Measurements from ENCODE around the gene REC8. TPM values are rescaled to one million over a fixed set of nuclear protein-coding genes. Genes with fewer than 3 reads are reported as not detected.

Gene REC8
- total and polyA plus RNA-seq, 2 of the 13 experiments (the other 11 are each of a cell fraction or from before 2014, with no cell fraction given) = 3.4 to 14.7 TPM

DNA sequence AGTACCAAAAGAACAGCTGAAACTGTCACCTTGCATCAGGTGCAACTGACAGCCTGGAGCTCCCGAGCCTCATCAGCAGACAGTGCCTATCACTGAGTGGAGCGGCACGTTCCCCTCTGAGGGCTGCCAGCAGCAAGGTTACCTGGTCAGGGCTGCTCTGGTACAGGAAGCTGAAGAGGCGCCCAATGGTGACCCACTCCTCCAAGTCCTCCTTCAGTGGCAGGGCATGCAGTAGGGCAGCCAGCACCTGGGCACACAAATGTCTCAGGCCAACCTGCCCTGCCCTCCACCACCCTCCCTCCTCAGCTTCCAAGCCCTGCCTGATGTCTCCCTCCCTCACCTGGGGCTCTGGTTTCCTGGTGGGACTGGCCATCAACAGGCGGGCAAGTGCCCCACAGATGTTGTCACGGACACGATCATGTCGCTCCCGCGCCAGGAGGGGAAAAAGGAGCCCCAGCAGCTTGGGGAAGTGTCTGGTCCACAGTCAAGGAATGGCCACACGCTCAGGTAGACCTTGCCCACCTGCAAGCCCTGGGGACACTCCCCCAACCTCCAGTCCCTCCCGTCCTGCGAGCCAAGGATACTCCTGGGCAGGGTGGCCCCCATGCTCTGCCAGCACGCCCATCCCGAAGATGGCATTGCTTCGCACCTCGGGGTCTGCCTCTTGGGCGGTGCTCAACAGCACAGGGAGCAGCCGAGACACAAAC is 9.6 kb downstream of the REC8 start (continued):
- TF ChIP-seq CEBPZ (IDR thresholded peaks at IDR 0.05; ENCODE audit: low read length) (no peak), RBFOX2 (IDR thresholded peaks at IDR 0.05; ENCODE audit: low read depth, low read length) (peak; percentile 59), ZNF367 (CRISPR knock-in tag; IDR thresholded peaks at IDR 0.05; ENCODE audit: borderline replicate concordance) (no peak), ZNF614 (CRISPR knock-in tag; IDR thresholded peaks at IDR 0.05; ENCODE audit: borderline replicate concordance) (no peak), ZNF276 (CRISPR knock-in tag; IDR thresholded peaks at IDR 0.05; ENCODE audit: low read depth) (0 out of 2 replicates have a peak, but pooled peaks have one; percentile 30), POLR2A (IDR thresholded peaks at IDR 0.05; ENCODE audit: insufficient read depth in 1 of 2, low read depth in 2 of 2, low read length in 2 of 2) (0 out of 4 replicates have a peak, but pooled peaks of 1 of the 2 experiments have one; percentile 25), TCF12 (IDR thresholded peaks at IDR 0.05) (no peak), TCF12 (CRISPR knock-in tag; IDR thresholded peaks at IDR 0.05) (no peak), TCF7 (IDR thresholded peaks at IDR 0.05; ENCODE audit: low read depth) (no peak), ZNF430 (CRISPR knock-in tag; IDR thresholded peaks at IDR 0.05) (no peak), ZNF451 (CRISPR knock-in tag; IDR thresholded peaks at IDR 0.05) (no peak), ZNF337 (CRISPR knock-in tag; IDR thresholded peaks at IDR 0.05; ENCODE audit: borderline replicate concordance, low read depth) (no peak), ZNF782 (CRISPR knock-in tag; IDR thresholded peaks at IDR 0.05; ENCODE audit: borderline replicate concordance) (0 out of 2 replicates have a peak, but pooled peaks have one; percentile 56), ZFP41 (CRISPR knock-in tag; IDR thresholded peaks at IDR 0.05; ENCODE audit: borderline replicate concordance) (no peak), POLR2AphosphoS2 (IDR thresholded peaks at IDR 0.05; ENCODE audit: low read depth, low read length) (peak; percentile 20), ATF7 (IDR thresholded peaks at IDR 0.05) (no peak), ATF7 (CRISPR knock-in tag; IDR thresholded peaks at IDR 0.05) (0 out of 2 replicates have a peak, but pooled peaks have one; percentile 32), SPEN (CRISPR knock-in tag; IDR thresholded peaks at IDR 0.05; ENCODE audit: low read depth) (no peak), TBX3 (IDR thresholded peaks at IDR 0.05; ENCODE audit: borderline replicate concordance) (no peak), ZNF282 (IDR thresholded peaks at IDR 0.05; ENCODE audit: partially characterized antibody) (no peak), ZNF343 (CRISPR knock-in tag; IDR thresholded peaks at IDR 0.05) (no peak)
- TF ChIP-seq, protein P1, sequence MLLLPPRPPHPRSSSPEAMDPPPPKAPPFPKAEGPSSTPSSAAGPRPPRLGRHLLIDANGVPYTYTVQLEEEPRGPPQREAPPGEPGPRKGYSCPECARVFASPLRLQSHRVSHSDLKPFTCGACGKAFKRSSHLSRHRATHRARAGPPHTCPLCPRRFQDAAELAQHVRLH (CRISPR knock-in tag; IDR thresholded peaks at IDR 0.05; ENCODE audit: borderline replicate concordance, low read depth) = no peak
- TF ChIP-seq, protein P2, sequence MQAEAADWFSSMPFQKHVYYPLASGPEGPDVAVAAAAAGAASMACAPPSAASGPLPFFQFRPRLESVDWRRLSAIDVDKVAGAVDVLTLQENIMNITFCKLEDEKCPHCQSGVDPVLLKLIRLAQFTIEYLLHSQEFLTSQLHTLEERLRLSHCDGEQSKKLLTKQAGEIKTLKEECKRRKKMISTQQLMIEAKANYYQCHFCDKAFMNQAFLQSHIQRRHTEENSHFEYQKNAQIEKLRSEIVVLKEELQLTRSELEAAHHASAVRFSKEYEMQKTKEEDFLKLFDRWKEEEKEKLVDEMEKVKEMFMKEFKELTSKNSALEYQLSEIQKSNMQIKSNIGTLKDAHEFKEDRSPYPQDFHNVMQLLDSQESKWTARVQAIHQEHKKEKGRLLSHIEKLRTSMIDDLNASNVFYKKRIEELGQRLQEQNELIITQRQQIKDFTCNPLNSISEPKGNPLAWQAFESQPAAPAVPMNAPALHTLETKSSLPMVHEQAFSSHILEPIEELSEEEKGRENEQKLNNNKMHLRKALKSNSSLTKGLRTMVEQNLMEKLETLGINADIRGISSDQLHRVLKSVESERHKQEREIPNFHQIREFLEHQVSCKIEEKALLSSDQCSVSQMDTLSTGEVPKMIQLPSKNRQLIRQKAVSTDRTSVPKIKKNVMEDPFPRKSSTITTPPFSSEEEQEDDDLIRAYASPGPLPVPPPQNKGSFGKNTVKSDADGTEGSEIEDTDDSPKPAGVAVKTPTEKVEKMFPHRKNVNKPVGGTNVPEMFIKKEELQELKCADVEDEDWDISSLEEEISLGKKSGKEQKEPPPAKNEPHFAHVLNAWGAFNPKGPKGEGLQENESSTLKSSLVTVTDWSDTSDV (CRISPR knock-in tag; IDR thresholded peaks at IDR 0.05) = peak; percentile 57; the same call in 1 of the 2 replicates

Data from HepG2 (cell line).